GM21737 (cell line): ENCODE measurements around the gene CFAP74.

ENCODE experiments used
- ATAC-seq: cut with Tn5 transposase; IDR thresholded peaks from one replicate; pipeline ENCODE4 v1.9.1; 2021; ENCODE audit warnings: mild to moderate bottlenecking, moderate library complexity; ENCODE audit not compliant: unreplicated experiment

The CFAP74 gene

DNA sequence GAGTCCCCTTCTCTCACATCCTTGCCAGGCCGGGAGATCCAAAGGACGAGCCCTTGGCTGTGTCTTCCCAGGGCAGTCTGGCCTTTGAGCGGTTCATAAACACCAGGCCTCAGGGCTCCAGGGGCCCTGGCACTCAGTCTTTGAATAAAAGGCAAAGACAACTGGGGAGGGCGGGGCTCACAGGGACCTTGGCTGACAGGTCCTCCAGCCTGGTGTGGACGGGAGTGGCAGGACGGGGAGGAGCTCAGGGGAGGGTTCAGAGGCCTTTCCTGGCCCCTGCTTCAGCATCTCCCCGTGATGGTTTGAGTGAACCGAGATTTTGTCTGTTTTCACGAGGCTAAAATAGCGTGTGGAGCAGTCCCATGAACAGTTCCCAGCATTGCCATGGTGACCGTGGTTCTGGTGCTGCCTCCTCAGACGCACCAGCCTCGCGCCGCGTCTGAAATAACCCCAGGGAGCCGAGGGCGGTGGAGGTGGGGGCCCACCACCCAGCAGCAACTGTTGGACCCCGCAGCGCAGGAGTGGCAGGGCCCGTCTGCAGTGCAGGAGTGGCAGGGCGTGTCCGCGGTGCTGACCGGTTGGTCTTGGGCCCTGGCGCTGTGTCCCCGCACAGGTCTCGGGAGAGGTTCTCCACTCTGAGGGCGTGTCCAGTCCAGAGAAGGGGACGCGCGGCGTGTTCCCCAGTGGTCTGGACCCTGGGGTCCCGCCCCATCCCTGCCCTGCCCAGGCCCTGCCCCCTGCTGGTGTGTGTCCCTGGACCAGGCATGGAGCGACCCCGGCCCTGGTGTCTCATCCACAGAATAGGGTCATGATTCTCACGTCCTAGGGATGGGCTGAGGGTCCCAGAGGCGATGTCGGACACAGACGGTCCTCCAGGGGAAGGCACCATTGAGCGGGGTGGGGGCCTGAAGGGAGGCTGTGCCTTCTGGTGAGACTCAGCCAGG is 39.5 kb upstream of the CFAP74 start:
- ATAC-seq, result no peak

DNA sequence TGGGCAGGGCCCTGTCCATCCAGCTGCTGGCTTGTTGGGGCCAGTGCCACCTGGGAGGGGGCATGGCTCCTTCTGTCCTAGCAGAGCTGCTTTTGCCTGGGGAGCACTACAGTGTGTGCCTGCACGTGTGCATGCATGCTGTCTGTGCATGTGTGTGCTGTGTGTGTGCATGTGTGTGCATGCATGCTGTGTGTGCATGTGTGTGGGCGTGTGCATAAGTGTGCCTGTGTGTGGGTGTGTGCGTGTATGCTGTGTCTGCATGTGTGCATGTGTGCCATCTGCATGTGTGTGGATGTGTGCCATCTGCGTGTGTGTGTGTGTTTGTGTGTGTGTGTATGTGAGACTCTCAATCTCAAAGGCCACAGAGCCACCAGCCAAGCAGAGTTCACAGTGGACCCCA is 38.3 kb upstream of the CFAP74 start:
- no peak for ATAC-seq

DNA sequence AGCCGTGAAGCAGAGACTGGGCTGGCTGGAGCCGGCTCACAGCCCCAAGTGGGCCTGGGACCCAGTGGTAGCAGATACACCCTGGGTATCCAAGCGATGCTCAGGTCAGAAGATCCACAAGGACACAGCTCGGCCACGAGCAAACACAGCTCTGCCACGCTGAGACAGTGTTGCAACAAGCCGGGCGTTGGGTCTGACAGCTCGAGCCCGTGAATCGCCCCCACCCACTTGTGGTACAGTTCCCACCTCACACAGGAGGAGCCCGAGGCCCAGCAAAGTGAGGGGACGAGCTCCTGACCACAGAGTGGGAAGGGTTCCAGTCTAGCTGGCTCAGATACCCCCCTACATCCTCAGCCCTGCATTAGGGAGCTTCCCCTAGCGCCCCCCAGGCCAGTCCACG is 37.7 kb upstream of the CFAP74 start:
- no peak for ATAC-seq

DNA sequence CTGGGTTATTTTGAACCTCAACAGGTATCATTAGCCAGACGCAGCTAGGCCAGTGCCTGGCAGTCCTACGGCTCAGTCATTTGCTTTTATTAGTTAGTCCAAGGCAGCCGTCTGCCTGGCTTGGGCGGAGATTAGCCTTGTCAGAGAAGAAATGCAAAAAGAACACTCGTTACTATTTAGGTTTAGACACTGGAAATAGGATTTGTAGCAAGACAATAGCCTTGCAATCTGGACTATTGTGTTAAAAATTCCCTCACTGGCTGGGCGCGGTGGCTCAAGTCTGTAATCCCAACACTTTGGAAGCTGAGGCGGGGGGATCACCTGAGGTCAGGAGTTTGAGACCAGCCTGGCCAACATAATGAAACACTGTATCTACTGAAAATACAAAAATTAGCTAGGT is 35.7 kb upstream of the CFAP74 start:
- no peak for ATAC-seq

DNA sequence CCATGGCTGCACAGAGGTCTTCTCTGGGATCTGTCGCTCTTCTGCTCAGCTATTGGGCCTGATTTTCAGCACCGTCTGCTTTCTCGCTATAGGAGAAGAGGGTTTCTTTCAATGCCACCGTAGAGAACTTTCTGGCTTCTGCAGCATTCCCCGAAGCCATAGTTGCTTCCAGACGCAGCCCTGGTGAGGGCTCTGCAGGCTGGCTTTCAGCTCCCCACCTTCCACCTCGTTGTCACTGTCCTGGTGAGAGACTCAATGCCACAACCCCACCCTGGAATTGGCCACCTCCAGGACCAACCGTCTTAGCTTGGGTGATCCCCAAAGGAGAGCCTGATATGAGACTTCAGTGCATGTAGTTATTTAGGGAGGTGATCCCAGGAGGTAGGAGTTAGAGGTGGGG is 34.6 kb upstream of the CFAP74 start:
- no peak for ATAC-seq

DNA sequence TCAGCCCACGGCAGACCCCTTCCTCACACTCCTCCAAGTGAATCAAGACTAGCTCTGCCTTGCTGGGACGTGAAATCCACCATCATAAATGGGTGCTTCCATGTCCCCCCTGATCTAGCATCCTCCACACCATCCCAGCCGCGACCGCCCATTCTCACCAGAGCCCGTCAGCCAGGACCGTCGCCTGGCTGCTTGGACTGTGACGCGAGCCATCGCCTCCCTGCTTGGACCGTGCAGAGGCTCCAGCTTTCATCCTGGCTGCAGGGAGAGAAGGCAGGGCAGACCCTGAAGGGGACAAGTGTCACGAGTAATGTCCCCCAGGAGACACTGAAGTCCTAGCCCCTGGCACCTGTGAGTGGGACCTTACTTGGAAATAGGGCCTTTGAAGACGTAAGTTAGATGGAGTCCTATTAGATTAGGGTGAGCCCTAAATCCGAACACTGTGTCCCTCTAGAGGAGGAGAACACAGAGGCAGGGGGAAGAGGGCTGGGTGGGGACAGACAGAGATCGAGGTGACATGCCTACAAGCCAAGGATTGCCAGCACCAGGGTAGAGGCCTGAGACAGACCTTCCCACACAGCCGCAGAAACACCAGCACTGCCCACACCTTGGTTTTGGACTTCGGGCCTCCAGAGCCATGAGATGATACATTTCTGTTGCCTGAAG is 33.9 kb upstream of the CFAP74 start:
- ATAC-seq, result no peak

DNA sequence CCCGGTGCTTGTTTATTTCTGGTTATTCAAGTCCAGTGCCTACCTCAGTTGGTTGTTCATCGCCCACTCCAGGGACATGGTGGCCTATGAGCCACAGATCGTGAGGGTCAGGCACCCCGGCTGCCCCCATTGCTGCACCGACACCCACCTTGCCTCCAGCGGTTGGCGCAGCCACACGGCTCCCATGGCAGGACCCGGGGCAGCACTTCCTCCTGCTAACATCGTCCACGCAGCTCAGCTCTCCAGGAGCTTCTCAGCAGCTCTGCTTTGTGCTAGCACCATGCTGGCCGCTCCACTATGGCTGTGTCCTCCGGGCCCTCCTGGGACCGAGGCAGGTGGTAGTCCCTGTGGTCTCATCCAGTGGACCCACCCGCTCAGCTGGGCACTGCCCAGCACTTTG is 32.7 kb upstream of the CFAP74 start:
- ATAC-seq, result no peak

DNA sequence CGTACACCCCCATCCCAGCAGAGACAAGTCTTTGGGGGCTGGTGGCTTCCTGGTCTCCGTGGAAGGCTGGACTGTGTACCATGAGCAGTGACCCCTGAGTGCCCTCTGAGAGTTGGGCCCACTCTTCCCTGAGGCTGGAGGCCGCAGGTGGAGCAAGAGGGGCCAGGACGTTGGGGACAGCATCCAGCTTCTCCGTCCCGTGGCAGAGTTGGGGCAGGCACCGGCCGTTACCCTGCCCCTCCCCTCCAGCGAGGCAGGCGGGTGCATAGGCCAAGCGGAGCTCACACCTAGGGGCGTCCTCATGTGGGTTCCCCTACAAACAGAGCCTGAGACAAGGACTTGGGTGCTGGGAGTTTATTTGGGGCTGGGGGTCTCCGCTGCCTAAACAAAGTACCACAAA is 29.6 kb upstream of the CFAP74 start:
- ATAC-seq, result no peak

DNA sequence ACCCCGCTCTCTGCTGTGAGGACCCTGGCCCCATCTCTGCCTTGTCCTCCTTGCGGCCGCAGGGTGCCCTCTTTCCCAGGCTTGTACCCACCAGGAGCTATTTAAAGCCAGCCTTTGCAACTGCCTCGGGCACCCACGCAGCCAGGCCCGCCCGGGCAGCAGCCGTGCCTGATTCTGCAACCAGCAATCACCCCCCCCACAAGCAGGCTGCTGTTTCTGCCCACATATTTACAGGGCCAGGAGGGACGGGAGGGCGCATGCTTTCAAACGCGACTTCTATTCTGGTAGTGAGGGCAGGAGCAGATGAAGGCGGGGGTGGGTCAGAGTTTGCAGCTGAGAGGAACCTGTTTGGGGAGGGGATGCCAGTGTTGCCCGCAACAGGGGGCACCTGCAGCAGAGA is 29.2 kb upstream of the CFAP74 start:
- ATAC-seq, result no peak

DNA sequence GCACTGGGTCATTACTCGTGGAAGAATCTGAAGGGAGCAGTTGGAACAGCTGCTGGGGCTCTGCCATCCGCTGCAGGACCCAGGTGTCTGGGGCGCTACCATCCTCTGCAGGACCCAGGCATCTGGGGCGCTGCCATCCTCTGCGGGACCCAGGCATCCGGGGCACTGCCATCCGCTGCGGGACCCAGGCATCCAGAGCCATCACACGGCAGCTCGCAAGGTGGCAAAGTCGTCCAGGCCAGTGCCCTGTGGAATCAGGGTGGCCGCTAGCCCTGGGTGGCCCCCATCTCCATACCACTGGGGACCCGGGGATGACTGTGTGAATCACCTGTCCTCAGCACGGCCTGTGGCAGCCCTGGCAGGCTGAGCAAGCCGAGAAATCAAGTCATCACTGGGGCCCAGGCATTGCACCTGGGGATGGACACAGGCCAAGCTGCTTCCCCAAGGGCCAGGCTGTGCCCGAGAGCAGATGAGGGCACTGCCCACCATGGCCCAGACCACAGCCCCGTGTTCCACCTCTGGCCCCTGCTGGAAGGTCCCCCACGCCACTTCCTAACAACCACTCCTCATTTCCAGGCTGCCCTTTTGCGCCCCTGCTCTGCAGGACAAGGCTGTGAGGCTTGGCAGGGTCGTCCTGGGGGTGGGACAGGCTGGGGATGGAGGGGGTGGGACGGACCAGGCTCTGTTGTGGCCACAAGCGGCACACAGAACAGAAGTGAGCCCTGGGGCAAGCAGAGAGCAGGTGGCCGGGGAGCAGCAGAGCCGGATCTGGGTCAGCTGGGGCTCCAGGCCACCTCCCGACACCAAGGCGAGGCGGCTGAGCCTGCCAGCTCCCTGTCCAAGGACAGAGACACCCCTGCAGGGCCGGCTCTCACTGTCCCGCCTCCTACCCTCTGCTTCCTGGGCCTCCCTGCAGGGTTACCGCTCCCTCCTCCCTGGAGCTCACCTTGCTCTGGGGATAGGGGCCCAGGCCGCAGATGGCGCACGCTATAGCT is 28.3 kb upstream of the CFAP74 start:
- no peak for ATAC-seq

DNA sequence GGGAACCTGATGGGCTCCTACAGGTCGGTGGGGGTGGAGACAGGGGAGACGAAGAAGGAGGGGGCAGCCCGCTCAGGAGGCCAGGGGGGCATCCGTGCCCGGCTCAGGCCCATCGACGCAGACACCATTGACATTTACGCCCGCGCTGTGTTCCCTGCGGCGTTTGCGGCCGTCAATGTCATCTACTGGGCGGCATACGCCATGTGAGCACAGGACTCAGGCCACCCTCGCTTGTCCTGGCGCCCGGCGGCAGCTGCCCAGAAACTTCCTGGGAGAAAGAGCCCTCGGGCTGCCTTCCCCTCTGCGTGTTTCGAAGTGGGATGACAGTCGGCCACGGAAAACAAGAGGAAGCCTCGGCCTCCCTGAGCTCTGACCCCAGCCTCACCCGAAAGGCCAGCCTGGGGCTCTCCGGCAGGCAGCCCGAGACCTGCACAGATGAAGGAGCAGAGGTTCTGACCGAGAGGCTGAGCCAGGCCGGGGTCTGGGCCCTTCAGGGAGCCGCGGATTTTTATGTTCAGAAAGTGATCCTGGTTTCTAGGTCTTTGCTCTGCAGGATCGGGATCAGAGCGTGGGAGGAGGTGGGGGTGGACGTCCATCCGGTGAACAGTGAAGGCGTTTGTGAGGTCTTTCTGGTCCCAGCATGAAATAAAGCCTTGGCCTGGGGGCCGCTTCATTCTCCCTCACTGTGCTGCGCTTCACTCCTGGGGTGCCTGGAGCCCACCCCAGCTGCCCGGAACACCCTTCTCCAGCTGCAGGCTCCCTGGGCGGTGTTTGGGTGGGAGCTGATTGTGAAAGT is 26.7 kb upstream of the CFAP74 start:
- no peak for ATAC-seq

DNA sequence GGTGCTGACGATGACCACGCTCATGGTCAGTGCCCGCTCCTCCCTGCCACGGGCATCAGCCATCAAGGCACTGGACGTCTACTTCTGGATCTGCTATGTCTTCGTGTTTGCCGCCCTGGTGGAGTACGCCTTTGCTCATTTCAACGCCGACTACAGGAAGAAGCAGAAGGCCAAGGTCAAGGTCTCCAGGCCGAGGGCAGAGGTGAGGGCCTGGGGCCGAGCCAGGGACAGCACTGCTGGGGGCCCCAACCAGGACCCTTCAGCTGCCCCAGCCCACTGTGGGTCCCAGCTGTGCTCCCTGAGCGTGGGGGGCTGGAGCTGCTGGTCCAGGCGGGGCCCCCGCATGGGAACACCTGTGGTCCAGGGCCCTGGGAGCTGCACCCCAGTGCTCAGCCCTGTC is 26.0 kb upstream of the CFAP74 start:
- no peak for ATAC-seq

DNA sequence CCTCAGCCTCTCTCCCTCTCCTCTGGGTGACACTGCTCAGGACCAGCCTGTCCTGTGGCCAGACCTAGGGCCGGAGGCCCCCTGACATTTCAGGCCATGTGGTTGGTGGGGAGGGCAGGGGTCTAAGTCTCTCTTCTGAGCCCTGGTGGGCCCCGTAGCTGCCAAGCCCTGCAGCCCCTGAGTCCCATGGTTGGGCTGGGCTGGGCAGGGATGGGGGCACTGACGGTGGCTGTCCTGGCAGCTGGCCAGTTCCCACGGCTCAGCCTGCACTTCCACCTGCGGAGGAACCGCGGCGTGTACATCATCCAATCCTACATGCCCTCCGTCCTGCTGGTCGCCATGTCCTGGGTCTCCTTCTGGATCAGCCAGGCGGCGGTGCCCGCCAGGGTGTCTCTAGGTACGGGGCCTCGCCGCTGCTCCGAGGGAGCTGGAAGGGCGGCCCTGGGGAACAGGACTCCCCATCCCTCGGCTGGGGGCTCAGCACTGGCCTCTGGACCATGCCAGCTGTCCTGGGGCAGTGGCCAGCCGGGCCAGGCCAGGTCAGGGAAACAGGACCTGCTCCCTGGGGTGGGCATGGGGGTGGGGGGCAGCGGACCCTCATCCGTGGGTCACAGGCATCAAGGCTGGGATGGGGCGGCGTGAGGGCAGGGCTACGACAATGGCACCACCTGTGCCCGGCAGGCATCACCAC is 25.4 kb upstream of the CFAP74 start:
- ATAC-seq, result no peak

DNA sequence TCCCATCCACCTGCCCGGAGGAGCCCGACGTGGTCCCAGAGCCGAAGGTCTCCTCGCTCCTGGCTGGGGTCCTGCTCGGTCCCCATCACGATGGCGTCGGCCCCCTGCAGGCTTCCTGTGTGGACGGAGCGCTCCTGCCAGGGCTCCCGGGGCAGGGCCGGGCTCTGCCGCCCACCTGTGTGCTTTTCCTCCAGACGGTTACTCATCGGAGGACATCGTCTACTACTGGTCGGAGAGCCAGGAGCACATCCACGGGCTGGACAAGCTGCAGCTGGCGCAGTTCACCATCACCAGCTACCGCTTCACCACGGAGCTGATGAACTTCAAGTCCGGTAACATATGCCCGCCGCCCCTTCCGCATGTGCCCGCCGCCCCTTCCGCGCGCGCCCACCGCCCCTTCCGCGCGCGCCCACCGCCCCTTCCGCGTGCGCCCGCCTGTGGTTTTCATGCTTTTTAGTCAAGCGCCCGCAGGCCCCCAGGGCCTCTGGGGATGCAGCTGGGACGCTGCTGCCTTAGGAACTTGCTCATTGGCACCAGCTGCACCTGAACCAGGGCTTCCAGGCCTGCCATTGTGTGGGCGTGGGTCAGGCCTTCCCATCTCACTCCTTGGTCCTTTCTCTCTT is 24.5 kb upstream of the CFAP74 start:
- ATAC-seq, result no peak

DNA sequence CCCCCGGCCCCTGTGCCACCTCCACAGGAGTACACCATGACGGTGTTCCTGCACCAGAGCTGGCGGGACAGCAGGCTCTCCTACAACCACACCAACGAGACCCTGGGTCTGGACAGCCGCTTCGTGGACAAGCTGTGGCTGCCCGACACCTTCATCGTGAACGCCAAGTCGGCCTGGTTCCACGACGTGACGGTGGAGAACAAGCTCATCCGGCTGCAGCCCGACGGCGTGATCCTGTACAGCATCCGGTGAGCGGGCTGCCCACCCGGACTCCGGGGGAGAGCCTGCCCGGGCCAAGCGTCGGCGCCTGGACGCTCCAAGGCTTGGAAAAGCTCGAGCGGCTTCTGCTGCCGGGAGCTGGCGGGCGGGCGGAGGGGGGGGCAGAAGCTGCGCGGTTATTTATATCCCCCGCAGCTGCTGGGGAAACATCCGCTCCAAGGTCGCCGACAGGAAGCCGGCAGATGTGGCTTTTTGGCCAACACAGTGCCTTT is 21.9 kb upstream of the CFAP74 start:
- no peak for ATAC-seq

DNA sequence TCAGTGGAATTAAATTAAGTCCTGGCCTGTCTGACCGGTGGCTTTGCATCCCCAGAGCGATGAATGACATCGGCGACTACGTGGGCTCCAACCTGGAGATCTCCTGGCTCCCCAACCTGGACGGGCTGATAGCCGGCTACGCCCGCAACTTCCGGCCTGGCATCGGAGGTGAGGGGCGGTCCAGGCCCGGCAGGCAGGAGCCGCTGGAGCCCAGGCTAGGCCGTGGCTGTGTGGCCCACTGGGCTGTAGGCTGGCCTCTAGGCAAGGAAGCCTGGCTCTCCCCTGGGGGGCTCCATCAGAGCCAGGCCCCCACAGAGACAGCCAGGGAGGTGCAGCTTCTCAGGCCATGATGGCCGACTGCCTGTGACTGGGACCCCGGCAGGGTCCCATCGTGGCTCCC is 21.3 kb upstream of the CFAP74 start:
- ATAC-seq, result no peak

DNA sequence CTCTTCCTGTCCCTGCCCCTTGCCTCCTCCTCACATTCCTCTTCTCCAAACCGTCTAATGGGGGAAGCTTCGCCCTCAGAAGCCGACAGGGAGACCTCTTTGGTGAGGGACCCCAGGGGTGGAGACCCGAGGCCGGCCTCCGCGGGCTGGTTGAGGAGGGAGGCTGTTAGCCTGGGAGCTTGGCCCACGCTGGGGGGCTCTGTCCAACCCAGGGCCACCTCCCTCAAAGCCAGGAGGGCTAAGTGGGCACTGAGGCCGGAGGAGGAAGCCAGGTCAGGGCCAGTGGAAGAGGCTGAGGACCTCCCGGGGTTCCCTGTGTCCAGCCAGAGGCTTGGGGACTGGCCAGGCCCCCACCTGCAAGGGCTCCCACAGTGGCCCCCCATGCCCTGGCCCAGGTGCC is 20.9 kb upstream of the CFAP74 start:
- no peak for ATAC-seq

DNA sequence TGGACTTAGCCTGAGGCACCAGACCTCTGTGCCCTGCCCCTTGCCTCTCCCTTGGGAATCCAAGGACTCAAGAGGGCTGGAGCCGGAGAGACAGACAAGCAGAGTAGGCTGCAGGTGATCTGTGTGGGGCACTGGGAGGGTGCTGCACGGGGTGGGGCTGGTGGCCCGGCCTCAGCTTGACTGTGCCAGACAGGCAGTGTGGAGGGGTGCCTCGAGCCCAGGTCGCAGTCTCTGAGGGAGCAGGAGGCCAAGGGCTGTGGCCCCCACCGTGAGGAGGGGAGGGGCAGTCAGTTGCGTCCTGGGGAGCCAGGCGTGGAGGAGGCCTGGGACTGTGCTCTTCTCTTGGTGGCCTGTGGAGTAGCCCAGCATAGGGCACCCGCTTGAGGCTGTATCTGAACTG is 19.6 kb upstream of the CFAP74 start:
- ATAC-seq, result no peak

DNA sequence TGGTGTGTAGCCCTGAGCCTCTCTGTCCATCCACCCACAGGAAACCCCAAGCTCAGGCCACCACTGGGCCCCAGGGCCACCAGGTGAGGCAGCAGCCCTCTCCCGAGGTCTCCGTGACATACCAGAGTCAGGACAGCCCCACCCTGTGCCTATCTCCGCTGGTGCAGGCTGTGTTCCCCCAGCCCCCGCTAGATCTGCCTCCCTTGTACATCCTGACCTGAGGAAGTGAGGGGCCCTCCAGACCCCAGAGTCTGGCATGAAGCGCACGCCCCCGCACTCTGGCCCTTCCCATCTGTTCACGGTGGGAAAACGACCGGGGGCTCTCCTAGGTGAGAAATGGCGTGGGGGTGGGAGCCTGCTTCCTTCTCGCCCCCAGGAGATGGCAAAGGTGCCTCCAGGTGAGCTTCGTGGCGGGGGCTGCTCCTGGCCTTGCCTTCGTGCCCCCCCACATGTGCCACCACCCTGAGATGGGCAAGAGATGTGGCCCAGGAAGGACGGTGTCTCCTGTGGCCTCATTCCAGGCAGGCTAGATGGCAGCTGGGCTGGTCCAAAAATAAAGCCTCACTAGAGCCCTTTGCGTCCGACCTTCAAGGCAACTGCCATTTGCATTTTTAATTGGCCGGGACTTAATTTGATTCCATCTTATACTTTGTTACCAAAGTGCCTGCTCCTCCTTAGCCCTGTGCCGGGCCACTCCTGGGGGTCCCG is 18.6 kb upstream of the CFAP74 start:
- no peak for ATAC-seq
